Cortex of kidney (tissue), 1 donor: ENCODE data around the gene CADPS2.

Source experiments
- DNase-seq: peaks from one replicate; lab custom pipeline; 2025; lab: John Stamatoyannopoulos, UW

CADPS2 gene

DNA sequence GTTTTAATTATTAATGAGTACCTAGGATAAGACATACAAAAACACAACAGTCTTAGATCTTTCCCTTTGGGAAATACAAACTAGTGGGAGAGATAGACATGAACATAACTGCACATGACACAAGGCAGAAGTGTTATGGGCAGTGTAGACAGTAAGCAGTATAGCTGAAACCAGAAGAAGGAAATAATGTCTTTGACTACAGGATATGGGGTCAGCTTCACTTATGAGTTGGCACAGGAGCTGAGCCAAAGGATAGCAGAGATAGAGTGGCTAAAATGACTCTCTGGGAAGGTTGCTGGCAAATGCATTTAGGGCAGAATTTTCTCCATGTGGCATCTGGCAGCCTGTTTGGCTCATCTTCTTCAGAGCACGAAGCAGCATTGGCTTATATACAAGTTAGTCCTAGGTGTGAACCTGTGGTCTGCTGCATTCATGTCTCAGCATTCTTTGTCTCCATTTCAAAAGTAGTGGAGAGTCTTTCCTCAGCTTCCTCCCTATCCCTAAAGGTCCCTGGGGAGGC is 521.4 kb downstream of the CADPS2 start:
- DNase-seq, result no peak

DNA sequence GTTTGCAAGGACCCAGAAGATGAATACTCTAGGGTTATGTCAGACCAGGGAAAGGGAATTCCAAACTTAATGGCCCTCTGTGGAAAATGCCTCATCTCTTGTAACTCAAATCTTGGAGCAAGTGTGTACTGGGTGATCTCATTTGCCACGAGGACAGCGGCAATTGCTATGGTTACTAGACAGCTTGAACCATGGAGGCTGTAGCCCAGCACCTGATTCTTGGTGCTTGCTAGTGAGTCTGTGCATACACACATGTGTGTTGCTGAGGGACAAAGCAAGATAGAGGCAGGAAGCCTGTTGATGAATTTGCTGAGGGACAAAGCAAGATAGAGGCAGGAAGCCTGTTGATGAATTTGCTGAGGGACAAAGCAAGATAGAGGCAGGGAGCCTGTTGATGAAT is 523.1 kb downstream of the CADPS2 start:
- DNase-seq, result no peak

DNA sequence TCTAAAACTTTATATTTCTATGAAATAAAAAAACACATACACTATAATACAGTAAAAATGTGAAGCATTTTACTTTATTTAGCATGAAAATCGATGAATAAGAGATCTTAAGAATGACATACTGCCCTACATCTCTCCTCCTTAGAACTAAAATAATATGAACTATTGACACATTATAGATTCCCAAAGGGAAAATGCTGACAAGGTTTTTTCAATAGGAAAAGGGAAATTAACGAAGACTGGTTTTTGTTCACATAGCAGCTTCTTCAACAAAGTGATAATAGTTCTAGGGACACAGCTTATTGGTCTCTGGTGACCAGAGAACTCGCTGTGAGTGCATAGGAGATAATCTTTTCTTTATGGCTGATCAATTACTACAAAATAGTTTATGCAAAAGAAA is 523.8 kb downstream of the CADPS2 start:
- no peak for DNase-seq

DNA sequence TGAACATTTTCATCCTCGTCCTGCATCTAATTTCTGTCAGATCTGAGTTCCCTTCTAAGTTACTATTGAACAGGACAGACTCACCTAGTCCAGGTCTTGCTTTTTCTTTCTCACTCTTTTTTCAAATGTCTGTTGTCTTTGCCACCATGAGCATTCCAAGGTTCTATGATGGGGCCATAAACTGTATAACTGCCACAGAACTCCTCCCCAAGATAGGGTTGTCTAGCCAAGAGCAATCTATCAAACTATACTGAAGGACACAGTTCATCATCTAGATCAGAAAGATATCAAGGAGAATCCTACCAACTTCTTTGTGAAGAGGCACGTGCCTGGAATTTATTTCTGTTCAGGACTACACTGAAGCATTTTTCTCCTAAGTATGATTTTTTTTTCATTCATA is 531.6 kb downstream of the CADPS2 start:
- DNase-seq, result no peak

DNA sequence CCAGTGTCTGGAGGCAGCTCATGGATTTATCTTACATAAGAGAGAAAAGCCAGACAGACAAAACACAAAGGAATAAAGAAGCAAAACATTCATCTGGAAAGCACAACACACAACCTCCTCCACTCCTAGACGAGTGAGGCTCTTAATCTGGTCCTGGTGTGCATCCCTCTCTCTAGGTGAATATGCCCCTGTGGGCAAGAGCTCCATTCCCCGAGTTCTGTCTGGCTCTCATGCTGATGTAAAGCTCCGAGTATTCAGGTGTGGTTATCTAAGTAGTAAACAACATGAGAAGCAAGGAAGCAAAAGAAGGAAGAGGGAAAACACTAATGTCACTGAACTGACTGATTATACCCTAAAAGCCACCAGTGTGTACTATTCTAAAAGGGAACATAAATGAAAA is 533.8 kb downstream of the CADPS2 start:
- DNase-seq, result no peak

DNA sequence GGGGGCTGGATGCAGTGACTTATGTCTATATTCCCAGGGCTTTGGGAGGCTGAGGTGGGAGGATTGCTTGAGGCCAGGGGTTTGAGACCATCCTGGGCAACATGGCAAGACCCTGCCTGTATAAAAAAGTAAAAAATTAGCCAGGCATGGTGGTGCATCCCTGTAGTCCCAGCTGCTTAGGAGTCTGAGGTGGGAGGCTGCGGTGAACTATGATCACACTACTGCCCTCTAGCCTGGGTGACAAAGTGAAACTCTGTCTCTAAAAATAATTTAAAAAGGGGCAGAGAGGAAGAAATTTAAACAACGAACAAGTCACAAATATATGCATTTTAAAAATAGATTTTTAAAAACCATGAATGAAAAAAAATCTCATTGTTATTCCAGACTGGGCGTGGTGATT is 535.6 kb downstream of the CADPS2 start:
- no peak for DNase-seq

DNA sequence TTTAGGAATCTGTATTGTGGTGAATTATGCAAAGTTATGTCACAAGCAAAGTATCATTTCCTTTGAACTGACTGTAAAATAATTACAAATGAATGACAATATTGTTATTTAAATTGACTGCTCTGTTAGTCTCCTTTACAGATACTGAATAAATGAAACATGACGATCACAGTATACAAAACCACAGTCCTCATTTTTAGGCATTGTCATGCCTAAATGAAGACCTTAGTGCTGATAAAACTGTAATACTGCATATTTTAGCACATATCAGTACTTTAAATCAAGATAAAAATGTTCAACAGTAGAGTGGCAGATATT is 542.0 kb downstream of the CADPS2 start:
- DNase-seq, result no peak

DNA sequence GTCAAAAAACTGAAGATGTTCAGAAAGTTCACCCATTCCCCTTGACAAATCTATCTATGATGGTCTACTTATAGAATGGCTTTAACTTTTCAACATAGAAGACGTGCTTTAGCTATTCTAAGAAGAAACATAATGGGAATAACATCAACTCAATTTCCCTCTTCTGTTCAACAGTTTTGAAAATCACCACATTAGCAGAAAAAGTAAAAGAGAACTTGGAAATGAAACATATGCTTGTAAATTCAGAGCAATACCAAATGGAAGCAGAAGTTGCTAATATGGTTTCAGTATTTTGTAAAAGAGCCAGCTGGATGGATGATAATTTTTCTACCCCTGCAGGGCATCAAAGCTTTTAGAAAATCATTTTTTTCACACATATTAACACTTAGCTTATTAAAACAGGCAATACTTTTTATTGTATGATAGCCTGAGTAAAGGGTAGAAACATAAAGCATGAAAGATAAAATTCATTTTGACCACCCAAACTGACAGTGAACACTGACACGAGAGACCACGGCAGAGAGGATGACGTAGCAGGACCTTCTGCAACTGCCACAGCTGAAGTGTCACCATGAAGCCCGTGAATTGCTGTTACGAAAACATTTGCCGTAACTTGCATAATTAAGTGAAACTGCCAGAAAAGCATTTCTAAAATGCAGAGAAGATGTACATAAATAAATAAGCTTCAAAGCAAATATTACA is 542.5 kb downstream of the CADPS2 start:
- no peak for DNase-seq

DNA sequence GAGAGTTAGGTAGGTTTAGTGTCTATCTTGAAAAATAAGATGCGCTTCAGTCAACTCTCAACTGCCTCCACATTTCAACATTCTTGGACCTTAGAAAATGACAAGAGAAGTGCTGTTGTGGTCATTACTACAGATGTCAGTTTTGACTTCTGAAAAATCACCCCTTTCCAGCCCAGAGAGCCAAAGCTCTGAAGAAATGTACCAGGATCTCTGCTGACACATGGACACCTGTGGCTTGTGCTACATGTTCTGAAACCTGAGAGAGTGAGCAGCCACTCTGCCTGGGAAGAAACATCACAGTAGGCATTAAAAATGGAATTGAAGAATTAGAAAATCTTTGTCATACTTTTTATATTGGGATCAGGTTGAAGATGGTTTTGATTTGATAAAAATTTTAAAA is 545.8 kb downstream of the CADPS2 start:
- no peak for DNase-seq

DNA sequence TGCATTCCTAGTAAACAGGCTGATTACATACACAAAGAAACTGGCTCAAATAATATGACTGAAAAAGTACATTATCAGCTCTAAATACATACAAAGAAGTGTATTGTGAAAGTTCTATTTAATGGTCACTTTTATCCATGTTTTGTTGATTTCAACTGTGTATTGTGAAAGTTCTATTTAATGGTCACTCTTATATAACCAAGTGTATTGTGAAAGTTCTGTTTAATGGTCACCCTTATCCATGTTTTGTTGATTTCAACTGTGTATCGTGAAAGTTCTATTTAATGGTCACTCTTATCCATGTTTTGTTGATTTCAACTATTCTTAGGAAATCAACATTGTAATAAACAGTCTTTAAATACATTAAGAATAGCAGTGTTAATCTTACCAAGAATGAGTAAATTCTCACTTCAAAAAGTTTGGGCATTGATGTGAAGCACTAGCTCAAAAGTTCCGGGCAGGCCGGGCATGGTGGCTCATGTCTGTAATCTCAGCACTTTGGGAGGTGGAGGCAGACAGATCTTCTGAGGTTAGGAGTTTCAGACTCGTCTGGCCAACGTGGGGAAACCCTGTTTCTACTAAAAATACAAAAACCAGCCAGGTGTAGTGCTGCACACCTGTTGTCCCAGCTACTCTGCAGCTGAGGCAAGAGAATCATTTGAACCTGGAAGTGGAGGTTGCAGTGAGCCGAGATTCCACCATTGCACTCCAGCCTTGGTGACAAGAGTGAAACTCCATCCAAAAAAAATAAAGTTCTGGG is 546.9 kb downstream of the CADPS2 start:
- DNase-seq, result no peak

DNA sequence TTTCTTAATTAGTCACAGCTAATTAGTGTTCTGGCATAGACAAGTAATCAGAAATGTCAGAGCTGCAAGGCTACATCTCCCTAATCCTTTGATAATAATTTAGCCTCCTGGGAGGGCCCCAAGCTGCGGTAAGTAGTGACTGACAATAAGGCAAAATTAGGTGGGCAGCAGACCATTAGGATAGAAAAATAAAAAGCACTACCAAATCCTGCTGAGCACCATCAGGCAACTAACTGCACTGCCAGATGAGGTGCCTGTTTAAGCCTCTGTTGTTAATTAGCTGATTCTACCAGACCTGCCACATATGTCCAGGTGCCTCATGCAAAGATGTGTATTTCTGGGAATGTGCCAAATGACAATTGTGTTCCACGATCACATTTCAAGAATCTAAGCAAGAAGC is 549.2 kb downstream of the CADPS2 start:
- no peak for DNase-seq

DNA sequence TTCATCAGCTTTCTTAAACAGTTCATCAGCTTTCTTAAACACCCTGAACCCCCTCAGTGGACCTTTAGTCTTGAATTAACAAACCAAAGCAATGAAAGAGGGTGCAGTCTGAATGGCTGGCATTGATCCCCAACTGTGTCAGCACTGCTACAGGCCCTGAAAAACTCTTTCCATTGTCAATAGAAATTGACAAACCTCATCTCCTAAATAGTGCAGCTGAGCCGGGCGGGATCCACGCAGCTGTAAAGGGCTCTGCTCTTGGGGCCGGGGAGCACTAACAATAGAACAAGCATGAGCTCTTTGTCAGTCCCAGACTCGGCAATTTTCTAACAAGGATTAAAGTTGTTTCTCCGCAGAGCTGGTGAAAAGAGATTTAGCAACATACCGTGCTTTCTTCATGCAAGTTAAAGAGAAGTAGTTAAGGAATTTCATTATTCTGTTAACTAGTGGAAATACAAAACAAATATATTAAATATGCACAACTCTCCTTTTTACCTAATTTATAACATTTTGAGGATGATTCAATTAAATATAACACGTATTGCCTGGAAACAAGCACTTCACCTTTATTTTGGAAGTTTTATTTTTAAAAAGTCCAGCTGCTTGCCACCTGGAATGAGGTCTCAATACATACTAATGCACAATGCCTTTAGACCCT is 557.0 kb downstream of the CADPS2 start:
- no peak for DNase-seq

DNA sequence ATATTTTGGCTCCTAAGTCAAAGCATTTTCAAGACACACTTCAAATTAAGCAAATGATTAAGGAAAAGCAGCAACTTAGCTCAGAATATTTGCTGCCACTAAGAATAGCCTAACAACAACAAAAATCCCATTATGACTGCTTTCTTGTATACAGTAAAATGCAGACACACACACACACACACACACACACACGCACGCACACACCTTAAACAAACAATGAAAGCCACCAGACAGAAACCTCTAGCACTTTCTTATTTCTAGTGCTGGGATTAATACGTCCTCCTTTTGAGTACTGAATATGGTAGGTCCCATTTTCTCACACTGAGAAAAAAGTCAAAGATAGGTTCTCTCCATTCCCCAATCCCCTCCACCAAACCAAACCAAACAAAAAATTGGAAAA is 558.3 kb downstream of the CADPS2 start:
- no peak for DNase-seq

DNA sequence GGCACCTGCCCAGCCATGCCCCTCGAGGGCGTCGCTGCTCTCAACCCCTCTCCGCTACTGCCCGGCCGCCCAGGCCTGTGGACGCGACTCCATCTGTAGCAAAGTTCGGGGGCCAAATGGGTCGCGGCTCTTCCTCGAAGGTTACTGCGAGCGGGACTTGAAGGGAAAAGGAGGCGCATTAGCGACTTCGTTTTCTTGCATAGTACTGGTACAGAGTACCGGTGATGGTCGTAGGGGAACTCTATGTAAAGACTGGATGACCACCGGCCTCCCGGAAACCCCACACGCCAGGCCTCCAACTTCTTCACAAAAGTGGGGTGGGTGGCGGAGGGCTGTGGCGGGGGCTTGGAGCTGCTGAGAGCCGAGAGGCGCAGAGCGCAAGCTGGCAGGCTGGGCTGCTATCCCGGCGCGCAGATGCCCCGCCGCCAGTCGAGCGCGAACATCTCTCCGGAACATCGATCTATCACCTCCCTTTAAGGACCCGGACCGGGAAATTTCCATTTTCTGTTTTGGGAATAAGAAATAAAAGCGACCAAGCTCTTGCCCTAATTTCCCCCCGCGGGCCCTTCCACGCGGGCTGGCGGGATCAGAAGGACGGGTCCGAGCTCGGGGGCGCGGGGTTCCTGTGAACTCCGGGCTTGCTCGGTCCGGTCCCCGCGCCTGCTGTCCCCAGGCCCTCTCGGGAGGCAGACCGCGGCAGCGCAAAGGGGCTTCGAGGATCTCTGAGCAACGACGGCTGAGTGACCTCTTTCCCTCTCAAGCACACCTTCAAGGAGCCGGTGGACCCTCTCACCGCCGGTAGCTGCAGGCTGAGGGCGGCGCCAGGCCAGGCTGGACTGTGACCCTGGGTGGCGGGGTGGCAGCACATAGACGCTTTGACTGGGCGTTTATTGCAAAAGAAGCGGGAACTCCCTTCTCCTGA is 569.5 kb downstream of the CADPS2 start:
- DNase-seq, result no peak

DNA sequence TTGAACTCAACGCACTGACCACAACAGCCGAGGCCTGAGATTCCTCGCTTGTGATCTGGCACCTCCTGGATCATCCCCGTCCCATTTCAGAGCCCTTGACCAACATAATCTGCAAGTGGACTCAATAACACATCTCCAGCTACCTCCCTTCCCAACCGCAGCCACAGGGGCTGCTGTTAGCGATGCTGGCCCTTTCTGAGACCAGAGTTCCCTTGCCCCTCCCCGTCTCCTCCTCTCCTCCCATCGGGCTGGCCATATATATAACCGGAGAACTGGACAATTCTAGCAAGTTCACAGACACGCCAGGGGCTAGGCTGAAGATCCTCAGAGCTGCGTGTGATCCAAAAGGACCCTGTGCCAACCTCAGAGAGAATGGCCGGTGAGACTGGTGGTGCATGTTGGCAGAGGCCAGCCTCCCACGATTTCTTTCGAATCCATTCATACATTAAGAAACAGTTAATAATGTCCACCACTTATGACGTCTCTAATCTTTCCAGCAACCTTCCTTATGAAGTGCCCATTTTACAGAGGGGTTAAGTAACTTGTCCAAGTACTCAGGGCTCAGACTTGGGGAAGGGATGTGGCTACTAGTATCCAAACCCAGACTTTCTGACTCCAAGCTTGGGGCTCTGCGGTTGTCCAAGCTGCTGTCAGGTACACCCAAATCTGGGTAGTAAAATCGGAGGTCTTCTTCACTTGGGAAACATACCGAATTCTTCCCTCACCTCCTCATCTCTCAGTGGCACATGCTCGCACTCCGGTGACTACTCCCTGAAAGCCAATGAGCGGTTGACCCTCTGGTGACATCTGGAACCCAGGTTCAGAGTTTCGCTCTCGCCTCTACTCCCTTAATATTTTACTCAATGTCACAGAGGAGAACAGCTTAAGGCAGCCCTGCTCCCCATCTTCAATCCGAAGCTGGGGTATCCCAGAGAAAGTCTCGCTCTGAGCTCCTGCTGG is 570.5 kb downstream of the CADPS2 start:
- DNase-seq, result no peak

DNA sequence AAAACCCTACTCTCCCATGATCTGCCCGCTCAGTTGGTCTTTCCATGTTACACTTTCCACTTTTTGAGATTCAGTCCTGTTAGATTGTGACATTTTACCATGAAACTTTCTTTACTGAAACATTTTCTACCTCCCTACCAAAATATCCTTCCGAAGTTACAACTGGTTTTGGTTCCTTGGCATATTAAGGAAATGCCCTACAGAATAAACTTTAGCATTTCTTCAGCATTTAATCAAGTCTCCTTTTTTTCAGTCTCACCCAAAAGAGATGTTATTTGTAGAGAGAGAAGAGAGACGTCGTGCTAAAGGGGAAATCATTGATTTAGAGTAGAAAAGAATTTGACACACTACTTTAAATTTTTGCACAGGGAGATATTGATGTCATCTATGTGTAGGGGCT is 572.0 kb downstream of the CADPS2 start:
- no peak for DNase-seq

DNA sequence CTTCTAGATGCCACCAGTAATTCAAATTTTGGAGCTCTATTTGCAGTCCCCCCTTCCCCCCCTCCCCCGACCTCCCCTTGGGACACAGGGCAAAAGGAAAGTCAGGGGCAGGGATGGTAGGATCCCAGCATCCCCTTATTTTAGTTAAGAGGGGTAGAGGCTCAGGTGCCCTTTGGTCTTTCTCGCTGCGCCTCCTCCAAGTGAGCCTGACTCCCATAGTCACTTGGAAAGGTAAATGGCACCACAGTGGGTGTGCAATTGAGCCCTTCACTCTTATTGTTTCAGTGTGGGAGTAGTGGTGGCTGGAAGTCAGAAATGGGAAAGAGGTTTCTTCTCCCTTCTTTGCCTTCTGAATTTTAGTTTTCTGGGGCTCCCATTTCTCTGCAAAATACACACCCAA is 573.5 kb downstream of the CADPS2 start:
- no peak for DNase-seq

DNA sequence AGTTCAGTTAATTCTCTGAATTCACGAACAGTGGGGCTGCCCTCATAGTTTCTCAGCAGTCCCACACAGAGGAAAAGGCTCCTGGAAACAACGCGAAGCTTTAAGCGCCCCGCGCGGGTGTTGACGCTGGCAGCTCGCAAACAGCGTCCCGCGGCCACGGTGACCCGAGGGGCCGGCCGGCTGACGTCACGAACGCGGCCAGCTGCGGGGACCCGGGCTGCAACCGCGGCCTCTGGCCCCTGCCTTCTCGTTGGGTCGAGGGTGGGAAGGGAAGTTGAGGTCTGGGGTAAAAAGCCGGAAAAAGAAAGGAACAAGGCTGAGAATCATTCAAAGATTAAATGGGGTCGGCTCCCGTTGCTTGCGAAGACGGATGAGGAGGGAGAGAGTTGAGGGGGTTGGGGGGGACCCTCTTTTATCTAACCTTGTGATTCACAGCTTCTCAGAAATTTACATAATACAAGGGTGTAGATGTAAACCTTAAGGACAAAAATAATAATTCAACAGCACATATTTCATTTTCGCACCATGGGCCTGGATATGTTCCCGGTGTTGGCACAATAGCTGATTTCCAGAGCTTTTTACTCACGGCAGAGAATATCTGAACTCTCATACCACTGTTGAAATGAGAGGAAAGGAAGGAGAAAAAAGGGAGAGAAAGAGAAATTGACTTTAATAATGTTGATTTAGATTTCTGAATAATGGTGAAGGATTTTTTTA is 574.4 kb downstream of the CADPS2 start:
- DNase-seq, result no peak

DNA sequence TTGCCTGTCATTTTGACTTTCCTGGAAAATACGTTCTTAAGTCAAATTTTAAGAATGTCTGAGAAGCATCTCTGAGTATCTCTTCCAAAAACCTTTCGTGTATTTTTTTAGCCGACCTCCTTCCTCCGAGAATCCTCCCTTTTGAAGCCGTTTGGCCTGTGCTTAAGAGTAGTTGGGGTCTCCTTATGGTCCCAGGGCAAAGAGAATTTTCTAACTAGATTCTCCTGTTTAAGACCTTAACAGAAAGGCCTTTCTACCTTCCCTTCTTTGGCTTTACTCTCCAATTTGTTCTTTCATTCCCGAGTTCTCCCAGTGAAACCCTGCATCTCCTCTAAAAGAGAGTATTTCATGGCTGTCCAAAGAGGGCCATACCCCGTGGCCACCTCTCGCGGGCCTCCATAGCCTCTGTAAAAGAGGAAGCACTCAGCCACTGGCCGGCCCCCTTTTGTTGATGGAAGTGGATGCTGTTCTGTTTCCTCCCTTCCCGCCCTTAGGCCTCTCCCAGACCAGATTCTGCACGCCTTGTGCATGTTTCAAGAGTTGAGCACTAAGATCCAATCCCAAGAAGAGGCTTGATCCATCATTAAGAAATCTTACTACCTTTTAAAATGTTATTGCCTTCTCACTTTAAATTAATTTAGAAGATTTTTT is 575.1 kb downstream of the CADPS2 start:
- DNase-seq, result no peak
